Measurements from ENCODE around the gene SLC25A18.

GRCh38 chr22:17613280-17613679 lies 50.0 kb downstream of the SLC25A18 start:
- TF ChIP-seq POLR2A (IDR thresholded peaks at IDR 0.05) (no peak), CTCF (IDR thresholded peaks at IDR 0.05) (no peak), POLR2AphosphoS5 (IDR thresholded peaks at IDR 0.05) (no peak)

Measured in prostate gland (tissue), 2 donors.